Measurements from ENCODE around the gene GTF2A1L. TPM values are rescaled to one million over a fixed set of nuclear protein-coding genes. Genes with fewer than 3 reads are reported as not detected.

Gene GTF2A1L
- total RNA-seq, 1 donor from 2014 or later = not detected

GRCh38 chr2:48715042-48715899 is 97.6 kb downstream of the GTF2A1L start:
- H3K4me3 Mint-ChIP-seq (ENCODE audit: unreplicated experiment) = no peak overlapping the region
- peaks cover 28% of the 10 kb centered on the region for H3K4me1 Mint-ChIP-seq (ENCODE audit: low read depth)
- no peak overlapping the region for H3K27ac Mint-ChIP-seq (ENCODE audit: unreplicated experiment)
- no peaks in the 10 kb centered on the region for H3K36me3 Mint-ChIP-seq (ENCODE audit: low read depth)
- no peak for TF ChIP-seq CTCF (IDR thresholded peaks at IDR 0.05)
- peaks cover 14% of the 10 kb centered on the region for H3K27me3 Mint-ChIP-seq (ENCODE audit: low read depth)
- no peaks in the 10 kb centered on the region for H3K9me3 Mint-ChIP-seq (ENCODE audit: low read depth)
- no peak for DNase-seq (ENCODE audit: low spot score)

GRCh38 chr2:48715956-48716355 is 98.3 kb downstream of the GTF2A1L start:
- DNase-seq (ENCODE audit: low spot score) = no peak
- no peaks in the 10 kb centered on the region for H3K9me3 Mint-ChIP-seq (ENCODE audit: low read depth)
- no peak for TF ChIP-seq CTCF (IDR thresholded peaks at IDR 0.05)
- H3K27ac Mint-ChIP-seq (ENCODE audit: unreplicated experiment) = no peak overlapping the region
- peaks cover 28% of the 10 kb centered on the region for H3K4me1 Mint-ChIP-seq (ENCODE audit: low read depth)
- H3K27me3 Mint-ChIP-seq (ENCODE audit: low read depth) = peaks cover 13% of the 10 kb centered on the region
- H3K4me3 Mint-ChIP-seq (ENCODE audit: unreplicated experiment) = no peak overlapping the region
- no peaks in the 10 kb centered on the region for H3K36me3 Mint-ChIP-seq (ENCODE audit: low read depth)

GRCh38 chr2:48717846-48718245 is 100.2 kb downstream of the GTF2A1L start:
- Mint-ChIP-seq H3K9me3 (ENCODE audit: low read depth) (no peaks in the 10 kb centered on the region), H3K27me3 (ENCODE audit: low read depth) (peaks cover 2% of the 10 kb centered on the region), H3K27ac (ENCODE audit: unreplicated experiment) (no peak overlapping the region), H3K36me3 (ENCODE audit: low read depth) (no peaks in the 10 kb centered on the region), H3K4me1 (ENCODE audit: low read depth) (peaks cover 30% of the 10 kb centered on the region), H3K4me3 (ENCODE audit: unreplicated experiment) (no peak overlapping the region)
- DNase-seq (ENCODE audit: low spot score) = no peak
- no peak for TF ChIP-seq CTCF (IDR thresholded peaks at IDR 0.05)

- H3K4me3 Mint-ChIP-seq (ENCODE audit: unreplicated experiment) = no peak overlapping the region
- no peak for TF ChIP-seq CTCF (IDR thresholded peaks at IDR 0.05)
- H3K36me3 Mint-ChIP-seq (ENCODE audit: low read depth) = no peaks in the 10 kb centered on the region
- no peaks in the 10 kb centered on the region for H3K9me3 Mint-ChIP-seq (ENCODE audit: low read depth)
- DNase-seq (ENCODE audit: low spot score) = no peak
- H3K4me1 Mint-ChIP-seq (ENCODE audit: low read depth) = peaks cover 32% of the 10 kb centered on the region
- peaks cover 2% of the 10 kb centered on the region for H3K27me3 Mint-ChIP-seq (ENCODE audit: low read depth)
- H3K27ac Mint-ChIP-seq (ENCODE audit: unreplicated experiment) = peak overlapping the region; percentile 68
These were observed 102.0 kb downstream of the GTF2A1L start for GRCh38 chr2:48719480-48720177.

GRCh38 chr2:48721158-48721557 is 103.5 kb downstream of the GTF2A1L start:
- Mint-ChIP-seq H3K9me3 (ENCODE audit: low read depth) (no peaks in the 10 kb centered on the region), H3K27me3 (ENCODE audit: low read depth) (peaks cover 2% of the 10 kb centered on the region), H3K4me3 (ENCODE audit: unreplicated experiment) (no peak overlapping the region), H3K36me3 (ENCODE audit: low read depth) (no peaks in the 10 kb centered on the region), H3K27ac (ENCODE audit: unreplicated experiment) (no peak overlapping the region), H3K4me1 (ENCODE audit: low read depth) (peaks cover 17% of the 10 kb centered on the region)
- TF ChIP-seq CTCF (IDR thresholded peaks at IDR 0.05) = no peak
- DNase-seq (ENCODE audit: low spot score) = no peak
